PC-3 (cell line): ENCODE results near the gene DDX43.

Source experiments
- EZH2 ChIP-seq: fragments of 300-600 bp; sonication (generic); IDR thresholded peaks from one replicate; pipeline ENCODE4 v1.6.1; 2017; ENCODE audit warnings: antibody characterized with exemption, mild to moderate bottlenecking, low read length; ENCODE audit not compliant: unreplicated experiment
- EZH2phosphoT487 ChIP-seq: fragments of 300-600 bp; sonication (generic); IDR thresholded peaks from 2 replicates; pipeline ENCODE4 v1.6.1; 2018; ENCODE audit warnings: mild to moderate bottlenecking, antibody characterized with exemption, low read length, borderline replicate concordance
- TF ChIP-seq, protein P1 (sequence below): fragments of 300-600 bp; sonication (generic); conservative IDR thresholded peaks from 2 replicates; pipeline ENCODE4 v1.5.1; 2017; ENCODE audit warnings: antibody characterized with exemption, low read depth, mild to moderate bottlenecking, low read length

DNA sequence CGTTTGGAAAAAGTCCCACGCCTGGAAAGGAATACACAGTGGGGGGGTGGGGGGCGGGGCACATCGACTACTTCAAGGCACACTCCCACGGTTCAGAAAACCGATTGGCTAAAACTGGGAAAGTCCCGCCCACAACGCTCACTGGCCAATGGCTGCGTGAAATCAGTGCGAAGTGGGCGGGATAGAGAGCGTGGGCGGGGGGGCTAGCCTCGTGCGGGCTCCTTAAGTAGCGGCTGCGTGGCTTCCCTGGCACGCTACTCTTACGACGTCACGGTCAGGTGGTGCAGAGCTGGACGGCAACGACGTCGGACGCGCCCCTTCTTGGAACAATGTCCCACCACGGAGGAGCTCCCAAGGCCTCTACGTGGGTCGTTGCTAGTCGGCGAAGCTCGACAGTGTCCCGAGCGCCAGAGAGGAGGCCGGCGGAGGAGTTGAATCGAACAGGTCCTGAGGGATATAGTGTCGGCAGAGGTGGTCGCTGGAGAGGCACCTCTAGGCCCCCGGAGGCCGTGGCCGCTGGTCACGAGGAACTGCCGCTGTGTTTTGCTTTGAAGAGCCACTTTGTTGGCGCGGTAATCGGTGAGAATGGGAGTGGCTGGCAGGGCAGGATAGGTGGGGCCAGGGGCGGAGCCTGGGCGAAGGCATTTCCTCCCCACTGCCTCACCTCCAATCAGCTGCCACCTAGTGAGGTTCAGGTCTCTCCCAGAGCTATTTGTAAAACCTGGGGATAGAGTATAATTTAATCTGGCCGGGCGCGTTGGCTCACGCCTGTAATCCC, at the start of gene DDX43:
- TF ChIP-seq, protein P1, sequence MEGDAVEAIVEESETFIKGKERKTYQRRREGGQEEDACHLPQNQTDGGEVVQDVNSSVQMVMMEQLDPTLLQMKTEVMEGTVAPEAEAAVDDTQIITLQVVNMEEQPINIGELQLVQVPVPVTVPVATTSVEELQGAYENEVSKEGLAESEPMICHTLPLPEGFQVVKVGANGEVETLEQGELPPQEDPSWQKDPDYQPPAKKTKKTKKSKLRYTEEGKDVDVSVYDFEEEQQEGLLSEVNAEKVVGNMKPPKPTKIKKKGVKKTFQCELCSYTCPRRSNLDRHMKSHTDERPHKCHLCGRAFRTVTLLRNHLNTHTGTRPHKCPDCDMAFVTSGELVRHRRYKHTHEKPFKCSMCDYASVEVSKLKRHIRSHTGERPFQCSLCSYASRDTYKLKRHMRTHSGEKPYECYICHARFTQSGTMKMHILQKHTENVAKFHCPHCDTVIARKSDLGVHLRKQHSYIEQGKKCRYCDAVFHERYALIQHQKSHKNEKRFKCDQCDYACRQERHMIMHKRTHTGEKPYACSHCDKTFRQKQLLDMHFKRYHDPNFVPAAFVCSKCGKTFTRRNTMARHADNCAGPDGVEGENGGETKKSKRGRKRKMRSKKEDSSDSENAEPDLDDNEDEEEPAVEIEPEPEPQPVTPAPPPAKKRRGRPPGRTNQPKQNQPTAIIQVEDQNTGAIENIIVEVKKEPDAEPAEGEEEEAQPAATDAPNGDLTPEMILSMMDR = no peak
- TF ChIP-seq EZH2phosphoT487 = no peak
- no peak for TF ChIP-seq EZH2
